SK-N-MC (cell line): ENCODE results near the gene HIF1A.

ENCODE experiments used
- EZH2 ChIP-seq: fragments of 200-600 bp; sonication (generic); IDR thresholded peaks from one replicate; pipeline ENCODE4 v1.6.1; 2017; ENCODE audit warnings: antibody characterized with exemption
- FOXP2 ChIP-seq: optimal IDR thresholded peaks from 2 replicates; pipeline ENCODE3; 2011; ENCODE audit warnings: mild to moderate bottlenecking, moderate library complexity; ENCODE audit not compliant: insufficient read depth; ENCODE audit errors: extremely low read length, control extremely low read depth
- POLR2AphosphoS5 ChIP-seq: IDR thresholded peaks from 2 replicates; pipeline ENCODE4 v1.6.1; 2012; ENCODE audit warnings: mild to moderate bottlenecking, low read depth, low read length, borderline replicate concordance

DNA sequence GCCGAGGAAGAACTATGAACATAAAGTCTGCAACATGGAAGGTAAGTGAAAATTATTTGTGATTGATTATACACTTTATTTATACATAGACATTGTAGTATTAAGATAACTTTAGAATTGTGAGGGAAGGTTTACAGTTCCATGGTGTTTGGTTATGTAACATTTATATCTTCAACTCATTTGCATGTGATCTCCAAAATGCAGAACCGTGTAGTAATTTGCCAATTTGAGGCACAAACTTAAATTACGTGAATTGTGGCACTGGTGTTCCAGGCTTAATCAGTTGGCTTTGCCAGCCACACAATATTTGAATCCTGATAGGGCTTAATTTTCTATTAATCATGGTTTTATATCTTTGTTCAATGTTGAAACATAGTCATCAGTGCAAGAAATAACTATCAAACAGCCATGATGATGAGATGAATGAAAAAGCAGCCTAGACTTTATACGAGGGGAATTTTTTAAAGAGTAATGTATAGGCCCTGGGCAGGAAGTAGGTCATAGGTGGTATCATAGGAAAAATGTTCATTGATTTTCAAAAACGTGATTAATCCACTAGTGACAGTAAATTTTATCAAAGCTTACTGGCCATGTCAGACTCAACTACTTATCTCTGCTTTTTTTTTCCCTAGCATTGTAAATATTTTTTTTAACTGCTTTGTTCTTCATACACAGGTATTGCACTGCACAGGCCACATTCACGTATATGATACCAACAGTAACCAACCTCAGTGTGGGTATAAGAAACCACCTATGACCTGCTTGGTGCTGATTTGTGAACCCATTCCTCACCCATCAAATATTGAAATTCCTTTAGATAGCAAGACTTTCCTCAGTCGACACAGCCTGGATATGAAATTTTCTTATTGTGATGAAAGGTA is 31.7 kb downstream of the HIF1A start:
- TF ChIP-seq POLR2AphosphoS5 (no peak), EZH2 (no peak), FOXP2 (no peak)
